Measurements from ENCODE around the gene TTC34.

The TTC34 gene

DNA sequence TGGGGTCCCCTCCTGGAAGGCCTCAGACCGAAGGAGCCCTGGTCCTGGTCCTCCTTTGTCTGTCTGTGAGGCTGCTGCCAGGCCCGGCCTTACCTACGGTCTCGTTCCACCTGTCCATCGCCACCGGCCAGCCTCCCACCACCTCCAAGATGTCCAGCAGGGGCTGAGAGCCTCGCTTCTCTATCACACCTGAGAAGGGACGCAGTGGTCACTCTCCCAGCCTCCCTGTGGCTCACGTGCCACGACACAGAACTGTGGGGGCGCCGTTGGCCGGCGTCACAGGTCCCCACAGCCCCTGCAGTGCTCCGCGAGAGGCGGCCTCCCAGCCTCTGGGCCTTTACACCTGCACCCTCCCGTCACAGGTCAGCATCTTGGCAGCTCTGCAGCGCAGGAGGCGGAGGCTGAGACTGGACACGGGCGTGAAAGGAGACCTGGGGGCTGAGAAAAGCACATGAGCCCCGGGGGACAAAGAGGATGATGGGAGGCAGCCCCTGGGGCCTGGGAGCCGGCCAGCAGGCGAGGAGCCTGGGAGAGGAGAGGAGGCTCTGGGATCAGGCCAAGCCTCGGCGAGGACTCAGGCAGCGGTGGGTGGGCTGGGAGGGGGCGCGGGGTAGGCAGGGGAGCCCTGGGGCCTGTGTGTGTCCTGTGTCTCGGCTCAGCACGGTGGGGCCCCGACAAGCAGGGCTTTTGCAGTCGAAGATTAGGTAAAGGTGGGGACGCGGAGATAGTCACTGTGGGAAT, 194.4 kb downstream of the TTC34 start:
- Histone ChIP-seq H3K4me3 (ENCODE audit: low read depth, low read length) (no peak overlapping the region), H3K4me1 (no peaks in the 10 kb centered on the region), H3K79me2 (no peaks in the 10 kb centered on the region), H3K36me3 (ENCODE audit: control insufficient read depth, insufficient read depth, low read length) (no peaks in the 10 kb centered on the region), H3K9ac (no peak overlapping the region), H3K27ac (no peak overlapping the region), H3K9me3 (ENCODE audit: control insufficient read depth, low read length) (no peaks in the 10 kb centered on the region), H3K27me3 (ENCODE audit: control insufficient read depth, insufficient read depth, low read length) (no peaks in the 10 kb centered on the region), H2AFZ (no peak overlapping the region), H3K4me2 (ENCODE audit: low read length) (no peak overlapping the region)
- TF ChIP-seq CTCF (IDR thresholded peaks at IDR 0.05), result no peak

DNA sequence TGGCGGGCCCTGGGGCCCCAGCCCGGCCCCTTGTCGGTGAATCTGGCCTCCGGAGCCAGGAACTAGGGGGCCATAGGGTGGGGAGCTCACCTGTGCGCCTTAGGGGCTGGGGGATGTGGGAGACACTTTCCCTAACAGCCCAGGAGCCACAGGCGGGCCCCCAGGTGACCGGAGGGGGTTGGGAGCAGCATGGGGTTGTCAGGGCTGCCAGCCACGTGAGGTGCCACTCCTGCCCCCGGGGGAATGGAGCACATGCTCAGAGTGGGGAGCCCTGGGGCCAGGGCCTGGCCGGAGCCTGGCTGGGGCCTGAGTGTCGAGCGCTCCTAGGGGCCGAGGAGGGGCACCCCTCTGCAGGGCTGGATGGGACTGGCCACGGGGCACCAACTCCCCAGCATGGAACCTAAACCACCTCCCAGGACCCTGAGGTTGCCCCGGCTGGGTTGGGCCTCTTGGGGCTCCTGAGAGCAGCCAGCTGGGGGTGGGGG, 195.1 kb downstream of the TTC34 start:
- Histone ChIP-seq H2AFZ (no peak overlapping the region), H3K4me3 (ENCODE audit: low read depth, low read length) (no peak overlapping the region), H3K36me3 (ENCODE audit: control insufficient read depth, insufficient read depth, low read length) (no peaks in the 10 kb centered on the region), H3K79me2 (no peaks in the 10 kb centered on the region), H3K27me3 (ENCODE audit: control insufficient read depth, insufficient read depth, low read length) (no peaks in the 10 kb centered on the region), H3K9ac (no peak overlapping the region), H3K4me1 (no peaks in the 10 kb centered on the region), H3K4me2 (ENCODE audit: low read length) (no peak overlapping the region), H3K27ac (no peak overlapping the region), H3K9me3 (ENCODE audit: control insufficient read depth, low read length) (no peaks in the 10 kb centered on the region)
- TF ChIP-seq CTCF (IDR thresholded peaks at IDR 0.05), result no peak

- Histone ChIP-seq H3K4me3 (ENCODE audit: low read depth, low read length) (no peak overlapping the region), H3K27ac (no peak overlapping the region), H3K79me2 (no peaks in the 10 kb centered on the region), H3K9ac (no peak overlapping the region), H3K4me2 (ENCODE audit: low read length) (no peak overlapping the region), H3K27me3 (ENCODE audit: control insufficient read depth, insufficient read depth, low read length) (no peaks in the 10 kb centered on the region), H2AFZ (no peak overlapping the region), H3K9me3 (ENCODE audit: control insufficient read depth, low read length) (no peaks in the 10 kb centered on the region), H3K36me3 (ENCODE audit: control insufficient read depth, insufficient read depth, low read length) (no peaks in the 10 kb centered on the region), H3K4me1 (no peaks in the 10 kb centered on the region)
- no peak for TF ChIP-seq CTCF (IDR thresholded peaks at IDR 0.05)
These were observed 195.7 kb downstream of the TTC34 start for GRCh38 chr1:2605509-2606395.

DNA sequence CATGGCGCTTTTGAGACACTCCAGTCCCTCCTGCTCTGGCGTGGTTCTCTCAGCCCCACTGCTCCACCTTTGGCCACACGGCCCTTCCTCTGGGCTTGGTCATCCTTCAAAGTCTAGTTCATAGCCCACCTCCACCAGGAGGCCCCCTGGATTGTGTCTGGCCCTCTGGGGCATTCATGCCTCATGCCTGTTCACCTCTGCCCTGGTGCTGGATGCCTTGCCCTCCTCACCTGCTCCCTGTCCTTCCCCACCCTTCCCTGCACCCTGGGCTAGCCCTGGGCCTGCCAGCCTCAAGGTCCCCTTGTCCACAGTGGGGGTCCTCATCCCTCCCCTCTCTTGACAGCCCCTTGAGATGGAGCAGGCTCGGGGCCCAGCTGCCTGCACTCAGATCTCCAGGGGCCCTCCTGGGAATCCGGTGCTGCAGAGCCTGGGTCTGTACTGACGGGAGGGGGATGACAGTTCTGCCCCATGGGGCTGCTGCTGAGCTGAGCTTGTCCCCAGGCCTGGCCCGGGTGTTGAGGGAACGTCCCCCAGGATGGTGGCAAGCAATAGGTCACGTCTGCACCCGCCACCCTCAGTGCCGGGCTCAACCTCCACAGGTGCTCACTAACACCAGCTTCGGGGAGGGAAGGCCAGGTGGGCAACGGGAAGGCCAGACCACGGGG, 196.5 kb downstream of the TTC34 start:
- no peaks in the 10 kb centered on the region for H3K9me3 ChIP-seq (ENCODE audit: control insufficient read depth, low read length)
- no peak overlapping the region for H3K9ac ChIP-seq
- H3K27me3 ChIP-seq (ENCODE audit: control insufficient read depth, insufficient read depth, low read length), result no peaks in the 10 kb centered on the region
- no peak overlapping the region for H3K4me3 ChIP-seq (ENCODE audit: low read depth, low read length)
- H3K4me1 ChIP-seq, result no peaks in the 10 kb centered on the region
- no peaks in the 10 kb centered on the region for H3K79me2 ChIP-seq
- H3K4me2 ChIP-seq (ENCODE audit: low read length), result no peak overlapping the region
- no peaks in the 10 kb centered on the region for H3K36me3 ChIP-seq (ENCODE audit: control insufficient read depth, insufficient read depth, low read length)
- no peak overlapping the region for H3K27ac ChIP-seq
- H2AFZ ChIP-seq, result no peak overlapping the region
- no peak for TF ChIP-seq CTCF (IDR thresholded peaks at IDR 0.05)

All from parathyroid adenoma (tissue), 2 donors.